ENCODE data around the gene TMEM60. TPM values are rescaled to one million over a fixed set of nuclear protein-coding genes. Genes with fewer than 3 reads are reported as not detected.
A peak's percentile ranks its signal among the peaks of the same experiment; 100 is the strongest.

The TMEM60 gene
- total RNA-seq, 1 donor from 2014 or later, result 22.9 TPM

GRCh38 chr7:77760809-77761453, 37.3 kb downstream of the TMEM60 start:
- no peaks in the 10 kb centered on the region for H3K4me1 Mint-ChIP-seq
- no peak for DNase-seq (ENCODE audit: low read depth, low spot score)
- no peak overlapping the region for H3K27ac Mint-ChIP-seq (ENCODE audit: unreplicated experiment)
- no peaks in the 10 kb centered on the region for H3K36me3 Mint-ChIP-seq (ENCODE audit: low read depth)
- TF ChIP-seq CTCF (conservative IDR thresholded peaks at IDR 0.05), result no peak
- no peak overlapping the region for H3K4me3 Mint-ChIP-seq
- no peaks in the 10 kb centered on the region for H3K27me3 Mint-ChIP-seq (ENCODE audit: low read depth)
- H3K9me3 Mint-ChIP-seq, result no peaks in the 10 kb centered on the region

DNA sequence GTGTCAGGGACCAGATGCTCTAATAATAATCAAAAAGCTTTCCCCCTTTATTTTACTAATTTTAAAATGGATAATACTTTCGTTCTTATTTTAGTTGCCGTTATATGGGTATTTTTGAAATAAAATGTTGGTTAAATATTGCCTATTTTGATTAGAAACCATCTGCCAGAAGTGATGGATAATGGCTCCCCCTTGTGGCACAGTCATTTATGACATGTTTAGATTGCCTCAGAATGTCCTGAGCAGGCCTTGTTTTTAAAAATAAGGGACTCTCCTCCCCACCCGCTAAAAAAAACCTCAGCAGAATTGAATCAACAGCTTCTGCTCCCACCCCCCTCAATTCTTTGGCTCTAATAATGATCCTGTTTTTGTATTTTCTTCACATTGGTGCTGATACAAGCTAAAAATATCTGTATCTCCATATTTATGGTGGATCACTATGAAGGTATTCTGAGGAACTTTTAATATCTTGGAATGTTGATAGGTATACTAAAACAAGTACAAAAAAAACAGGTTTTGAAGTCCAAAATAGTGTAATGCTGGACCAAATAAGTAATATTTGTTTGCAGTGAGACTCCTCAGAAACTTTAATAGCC, 38.8 kb downstream of the TMEM60 start:
- Mint-ChIP-seq H3K4me3 (no peak overlapping the region), H3K4me1 (no peaks in the 10 kb centered on the region), H3K27me3 (ENCODE audit: low read depth) (no peaks in the 10 kb centered on the region), H3K27ac (ENCODE audit: unreplicated experiment) (no peak overlapping the region), H3K9me3 (no peaks in the 10 kb centered on the region), H3K36me3 (ENCODE audit: low read depth) (no peaks in the 10 kb centered on the region)
- peak; percentile 94 for TF ChIP-seq CTCF (conservative IDR thresholded peaks at IDR 0.05)
- DNase-seq (ENCODE audit: low read depth, low spot score), result peak; percentile 76

- Mint-ChIP-seq H3K27me3 (ENCODE audit: low read depth) (no peaks in the 10 kb centered on the region), H3K4me1 (no peaks in the 10 kb centered on the region), H3K36me3 (ENCODE audit: low read depth) (no peaks in the 10 kb centered on the region), H3K4me3 (no peak overlapping the region), H3K27ac (ENCODE audit: unreplicated experiment) (peak overlapping the region; percentile 75), H3K9me3 (no peaks in the 10 kb centered on the region)
- DNase-seq (ENCODE audit: low read depth, low spot score), result no peak
- TF ChIP-seq CTCF (conservative IDR thresholded peaks at IDR 0.05), result no peak
These were observed 40.6 kb downstream of the TMEM60 start for GRCh38 chr7:77757589-77757988.

GRCh38 chr7:77753173-77753572, 45.1 kb downstream of the TMEM60 start:
- no peak for TF ChIP-seq CTCF (conservative IDR thresholded peaks at IDR 0.05)
- no peak for DNase-seq (ENCODE audit: low read depth, low spot score)
- Mint-ChIP-seq H3K4me1 (no peaks in the 10 kb centered on the region), H3K36me3 (ENCODE audit: low read depth) (peaks cover 7% of the 10 kb centered on the region), H3K27ac (ENCODE audit: unreplicated experiment) (no peak overlapping the region), H3K4me3 (no peak overlapping the region), H3K9me3 (no peaks in the 10 kb centered on the region), H3K27me3 (ENCODE audit: low read depth) (no peaks in the 10 kb centered on the region)

- H3K4me1 Mint-ChIP-seq, result no peaks in the 10 kb centered on the region
- no peak for DNase-seq (ENCODE audit: low read depth, low spot score)
- peak overlapping the region; percentile 54 for H3K27ac Mint-ChIP-seq (ENCODE audit: unreplicated experiment)
- H3K36me3 Mint-ChIP-seq (ENCODE audit: low read depth), result peaks cover 7% of the 10 kb centered on the region
- H3K4me3 Mint-ChIP-seq, result no peak overlapping the region
- no peaks in the 10 kb centered on the region for H3K9me3 Mint-ChIP-seq
- no peaks in the 10 kb centered on the region for H3K27me3 Mint-ChIP-seq (ENCODE audit: low read depth)
- no peak for TF ChIP-seq CTCF (conservative IDR thresholded peaks at IDR 0.05)
These were observed 46.2 kb downstream of the TMEM60 start for GRCh38 chr7:77752016-77752415.
